ENCODE results near the gene RALY.
A peak's percentile ranks its signal among the peaks of the same experiment; 100 is the strongest.
"Not testable (repeated sequence)": the region's sequence is repeated elsewhere in the genome, so short reads cannot be mapped to it uniquely, and the experiment has no call there.

The RALY gene

DNA sequence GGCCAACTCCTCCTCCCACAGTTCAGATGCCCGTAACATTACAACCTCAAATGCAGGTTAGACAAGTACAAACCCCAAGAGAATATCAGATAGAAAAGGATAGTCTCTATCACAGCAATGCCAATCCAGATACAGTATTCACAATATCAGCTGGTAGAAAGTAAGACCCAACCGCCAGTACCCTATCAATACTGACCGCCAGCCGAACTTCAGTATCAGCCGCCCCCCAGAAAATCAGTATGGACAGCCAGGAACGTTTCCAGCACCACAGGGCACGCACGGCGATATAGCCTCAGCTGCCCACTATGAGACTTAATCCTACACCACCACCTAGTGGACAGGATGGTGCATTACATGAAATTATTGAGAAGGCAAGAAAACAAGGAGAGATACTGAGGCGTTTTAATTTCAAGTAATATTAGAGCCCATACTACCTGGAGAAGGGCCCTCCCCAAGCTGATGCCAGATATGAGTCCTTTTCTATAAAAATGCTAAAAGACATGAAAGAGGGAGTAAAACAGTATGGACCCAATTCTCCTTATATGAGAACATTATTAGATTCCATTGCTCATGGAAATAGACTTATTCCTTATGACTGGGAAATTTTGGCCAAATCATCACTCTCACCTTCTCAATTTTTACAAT, 135.9 kb downstream of the RALY start:
- DNase-seq (ENCODE audit: low read depth): peak; percentile 77
- no peak overlapping the region for H3K4me3 ChIP-seq (ENCODE audit: low read length)
- TF ChIP-seq, protein P1, sequence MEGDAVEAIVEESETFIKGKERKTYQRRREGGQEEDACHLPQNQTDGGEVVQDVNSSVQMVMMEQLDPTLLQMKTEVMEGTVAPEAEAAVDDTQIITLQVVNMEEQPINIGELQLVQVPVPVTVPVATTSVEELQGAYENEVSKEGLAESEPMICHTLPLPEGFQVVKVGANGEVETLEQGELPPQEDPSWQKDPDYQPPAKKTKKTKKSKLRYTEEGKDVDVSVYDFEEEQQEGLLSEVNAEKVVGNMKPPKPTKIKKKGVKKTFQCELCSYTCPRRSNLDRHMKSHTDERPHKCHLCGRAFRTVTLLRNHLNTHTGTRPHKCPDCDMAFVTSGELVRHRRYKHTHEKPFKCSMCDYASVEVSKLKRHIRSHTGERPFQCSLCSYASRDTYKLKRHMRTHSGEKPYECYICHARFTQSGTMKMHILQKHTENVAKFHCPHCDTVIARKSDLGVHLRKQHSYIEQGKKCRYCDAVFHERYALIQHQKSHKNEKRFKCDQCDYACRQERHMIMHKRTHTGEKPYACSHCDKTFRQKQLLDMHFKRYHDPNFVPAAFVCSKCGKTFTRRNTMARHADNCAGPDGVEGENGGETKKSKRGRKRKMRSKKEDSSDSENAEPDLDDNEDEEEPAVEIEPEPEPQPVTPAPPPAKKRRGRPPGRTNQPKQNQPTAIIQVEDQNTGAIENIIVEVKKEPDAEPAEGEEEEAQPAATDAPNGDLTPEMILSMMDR (IDR thresholded peaks at IDR 0.05; ENCODE audit: insufficient read depth, low read depth, low read length, missing control alignments): peak; percentile 76

DNA sequence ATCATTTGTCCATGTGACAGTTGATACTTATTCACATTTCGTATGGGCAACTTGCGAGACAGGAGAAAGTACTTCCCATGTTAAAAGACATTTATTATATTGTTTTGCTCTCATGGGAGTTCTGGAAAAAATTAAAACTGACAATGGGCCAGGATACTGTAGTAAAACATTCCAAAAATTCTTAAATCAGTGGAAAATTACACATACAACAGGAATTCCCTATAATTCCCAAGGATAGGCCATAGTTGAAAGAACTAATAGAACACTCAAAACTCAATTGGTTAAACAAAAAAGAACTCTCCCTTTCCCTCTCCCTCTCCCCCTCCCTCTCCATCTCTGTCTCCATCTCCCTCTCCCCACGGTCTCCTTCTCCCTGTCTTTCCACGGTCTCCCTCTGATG, 137.8 kb downstream of the RALY start:
- TF ChIP-seq, protein P1 (IDR thresholded peaks at IDR 0.05; ENCODE audit: insufficient read depth, low read depth, low read length, missing control alignments): no peak
- no peak for DNase-seq (ENCODE audit: low read depth)
- no peak overlapping the region for H3K4me3 ChIP-seq (ENCODE audit: low read length)

DNA sequence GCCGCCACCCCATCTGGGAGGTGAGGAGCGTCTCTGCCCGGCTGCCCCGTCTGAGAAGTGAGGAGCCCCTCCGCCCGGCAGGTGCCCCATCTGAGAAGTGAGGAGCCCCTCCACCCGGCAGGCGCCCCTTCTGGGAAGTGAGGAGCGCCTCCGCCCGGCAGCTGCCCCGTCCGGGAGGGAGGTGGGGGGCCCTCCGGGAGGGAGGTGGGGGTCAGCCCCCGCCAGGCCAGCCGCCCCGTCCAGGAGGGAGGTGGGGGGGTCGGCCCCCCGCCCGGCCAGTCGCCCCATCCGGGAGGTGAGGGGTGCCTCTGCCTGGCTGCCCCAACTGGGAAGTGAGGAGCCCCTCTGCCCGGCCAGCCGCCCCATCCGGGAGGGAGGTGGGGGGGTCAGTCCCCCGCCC, 138.8 kb downstream of the RALY start:
- H3K4me3 ChIP-seq (ENCODE audit: low read length); DNase-seq (ENCODE audit: low read depth): not testable (repeated sequence)

DNA sequence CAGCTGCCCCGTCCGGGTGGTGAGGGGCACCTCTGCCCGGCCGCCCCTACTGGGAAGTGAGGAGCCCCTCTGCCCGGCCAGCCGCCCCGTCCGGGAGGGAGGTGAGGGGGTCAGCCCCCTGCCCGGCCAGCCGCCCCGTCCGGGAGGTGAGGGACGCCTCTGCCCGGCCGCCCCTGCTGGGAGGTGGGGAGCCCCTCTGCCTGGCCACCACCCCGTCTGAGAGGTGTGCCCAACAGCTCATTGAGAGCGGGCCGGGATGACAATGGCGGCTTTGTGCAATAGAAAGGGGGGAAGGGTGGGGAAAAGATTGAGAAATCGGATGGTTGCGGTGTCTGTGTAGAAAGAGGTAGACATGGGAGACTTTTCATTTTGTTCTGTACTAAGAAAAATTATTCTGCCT, 139.2 kb downstream of the RALY start:
- not testable (repeated sequence) for H3K4me3 ChIP-seq (ENCODE audit: low read length); DNase-seq (ENCODE audit: low read depth)

DNA sequence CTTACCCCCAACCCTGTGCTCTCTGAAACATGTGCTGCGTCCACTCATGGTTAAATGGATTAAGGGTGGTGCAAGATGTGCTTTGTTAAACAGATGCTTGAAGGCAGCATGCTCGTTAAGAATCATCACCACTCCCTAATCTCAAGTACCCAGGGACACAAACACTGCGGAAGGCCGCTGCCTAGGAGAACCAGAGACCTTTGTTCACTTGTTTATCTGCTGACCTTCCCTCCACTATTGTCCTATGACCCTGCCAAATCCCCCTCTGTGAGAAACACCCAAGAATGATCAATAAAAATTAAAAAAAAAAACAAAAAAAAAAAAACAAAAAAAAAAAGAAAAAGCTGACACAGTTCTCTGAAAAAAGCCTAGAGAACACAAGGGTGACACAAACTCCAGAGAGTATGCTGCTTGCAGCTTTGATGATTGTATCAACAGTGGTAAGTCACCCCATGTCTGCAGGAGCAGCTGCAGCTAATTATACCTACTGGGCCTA, 139.7 kb downstream of the RALY start:
- DNase-seq (ENCODE audit: low read depth); H3K4me3 ChIP-seq (ENCODE audit: low read length): not testable (repeated sequence)
